ENCODE data around the gene TNFAIP8.

- no peak for TF ChIP-seq EZH2phosphoT487 (IDR thresholded peaks at IDR 0.05; ENCODE audit: insufficient read depth, low read depth)
- no peak for TF ChIP-seq EZH2 (IDR thresholded peaks at IDR 0.05; ENCODE audit: insufficient read depth, poor library complexity, severe bottlenecking)
Measured at GRCh38 chr5:119396030-119396664, 40.3 kb downstream of the TNFAIP8 start.
